Mucosa of rectum (tissue), 2 donors: ENCODE data around the gene SLIT1.
"Not testable (repeated sequence)": the region's sequence is repeated elsewhere in the genome, so short reads cannot be mapped to it uniquely, and the experiment has no call there.

Experiments used
- H3K27ac ChIP-seq, 2 donors: one replicate each; pipeline ENCODE4 v1.7.0; 2013; ENCODE audit warnings: inconsistent platforms in 2 of 2, low read depth in 2 of 2, low read length in 2 of 2
- H3K27me3 ChIP-seq, 2 donors: one replicate each; pipeline ENCODE4 v1.7.0; 2013; ENCODE audit warnings: low read length in 2 of 2; ENCODE audit not compliant: control insufficient read depth in 2 of 2, insufficient read depth in 2 of 2
- H3K36me3 ChIP-seq, 2 donors: one replicate each; pipeline ENCODE4 v1.7.0; 2013; ENCODE audit warnings: low read length in 2 of 2; ENCODE audit not compliant: control insufficient read depth in 2 of 2, insufficient read depth in 2 of 2
- H3K4me1 ChIP-seq, 2 donors: one replicate each; pipeline ENCODE4 v1.7.0; 2013; ENCODE audit warnings: low read length in 2 of 2, mild to moderate bottlenecking in 1 of 2; ENCODE audit not compliant: control insufficient read depth in 2 of 2, insufficient read depth in 2 of 2
- H3K4me3 ChIP-seq, 2 donors: one replicate each; pipeline ENCODE4 v1.7.0; 2013; ENCODE audit warnings: low read length in 2 of 2
- H3K9ac ChIP-seq, 2 donors: one replicate each; pipeline ENCODE4 v1.7.0; 2013; ENCODE audit warnings: low read length in 2 of 2, low read depth in 1 of 2, mild to moderate bottlenecking in 1 of 2
- H3K9me3 ChIP-seq, 2 donors: one replicate each; pipeline ENCODE4 v1.7.0; 2013; ENCODE audit warnings: low read length in 2 of 2; ENCODE audit not compliant: control insufficient read depth in 2 of 2
- donor health status: healthy.
- donor health status: Normal muscosa, but diverticular disease.

SLIT1 gene

DNA sequence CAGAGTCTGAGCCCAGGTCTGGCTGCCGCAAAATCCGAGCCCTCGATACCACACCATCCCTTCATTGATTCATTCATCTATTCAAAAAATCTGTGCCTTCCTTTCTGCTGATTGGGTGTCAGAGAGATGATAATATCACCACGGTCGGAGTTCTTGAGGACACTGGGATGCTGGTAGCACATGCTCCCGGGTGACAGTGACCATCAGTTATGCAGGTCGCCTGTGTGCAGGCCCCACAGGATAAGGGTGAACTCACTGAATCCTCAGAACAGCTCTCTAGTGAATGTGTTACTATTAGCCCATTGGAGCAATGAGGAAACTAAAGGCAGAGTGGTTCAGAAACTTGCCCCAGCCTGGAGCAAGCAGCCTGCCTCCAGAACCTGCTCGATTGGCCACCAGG lies 145.1 kb downstream of the SLIT1 start:
- Histone ChIP-seq H3K4me3 (no peak overlapping the region), H3K9ac (no peak overlapping the region), H3K27me3 (no peaks in the 10 kb centered on the region), H3K9me3 (no peaks in the 10 kb centered on the region), H3K27ac (no peak overlapping the region), H3K4me1 (peaks cover 7 to 11% of the 10 kb centered on the region in 2 donors), H3K36me3 (no peaks in the 10 kb centered on the region)

DNA sequence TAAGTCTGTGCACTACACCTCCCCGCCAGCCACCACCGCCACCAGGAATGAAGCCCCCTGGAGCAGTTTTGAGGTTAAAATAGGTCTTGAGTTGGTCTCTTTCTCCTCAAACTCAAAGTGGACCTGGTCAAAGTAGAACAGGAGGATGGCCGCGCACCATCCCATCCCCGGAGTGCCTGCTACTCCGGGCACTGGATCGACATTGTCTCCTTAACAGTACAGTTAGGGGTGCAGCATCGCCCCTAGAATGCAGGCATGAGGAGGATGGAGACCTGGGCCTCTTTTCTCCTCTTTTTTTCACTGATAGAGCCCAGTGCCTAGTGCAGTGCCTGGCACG lies 145.5 kb downstream of the SLIT1 start:
- Histone ChIP-seq H3K9me3 (no peaks in the 10 kb centered on the region), H3K27ac (no peak overlapping the region), H3K9ac (no peak overlapping the region), H3K27me3 (no peaks in the 10 kb centered on the region), H3K4me1 (peaks cover 7 to 11% of the 10 kb centered on the region in 2 donors), H3K4me3 (no peak overlapping the region), H3K36me3 (no peaks in the 10 kb centered on the region)

- Histone ChIP-seq H3K27me3 (no peaks in the 10 kb centered on the region), H3K27ac (no peak overlapping the region), H3K9me3 (no peaks in the 10 kb centered on the region), H3K4me3 (no peak overlapping the region), H3K4me1 (peaks cover 7 to 11% of the 10 kb centered on the region in 2 donors), H3K36me3 (no peaks in the 10 kb centered on the region), H3K9ac (no peak overlapping the region)
Observed at GRCh38 chr10:97039538-97040247, 146.1 kb downstream of the SLIT1 start.

DNA sequence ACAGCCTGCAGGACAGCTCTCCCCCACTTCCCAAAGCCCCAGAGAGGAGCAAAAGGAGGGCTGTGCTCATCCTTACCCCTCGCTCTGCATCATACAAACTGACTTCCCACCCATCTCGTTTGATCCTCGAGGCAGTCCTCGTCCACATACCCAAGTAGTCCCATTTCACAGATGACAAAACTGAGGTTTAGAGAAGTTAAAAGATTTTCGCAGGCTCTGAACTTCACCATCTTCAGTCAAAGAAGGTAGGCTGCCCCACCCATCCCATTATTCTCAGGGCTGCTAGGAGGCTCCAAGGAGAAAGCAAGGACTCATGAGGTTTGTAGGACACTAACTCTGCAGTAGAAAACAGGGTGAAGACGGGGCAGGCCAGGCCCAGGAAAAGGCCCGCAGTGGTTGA lies 147.1 kb downstream of the SLIT1 start:
- no peaks in the 10 kb centered on the region for H3K9me3 ChIP-seq
- H3K4me3 ChIP-seq, result no peak overlapping the region
- peaks cover 7 to 11% of the 10 kb centered on the region in 2 donors for H3K4me1 ChIP-seq
- H3K27ac ChIP-seq, result no peak overlapping the region
- no peaks in the 10 kb centered on the region for H3K36me3 ChIP-seq
- H3K9ac ChIP-seq, result no peak overlapping the region
- H3K27me3 ChIP-seq, result no peaks in the 10 kb centered on the region

GRCh38 chr10:97037365-97038361 lies 148.1 kb downstream of the SLIT1 start:
- Histone ChIP-seq H3K4me3 (peak overlapping the region; percentile 65 to 82), H3K27me3 (no peaks in the 10 kb centered on the region), H3K4me1 (peaks cover 7 to 11% of the 10 kb centered on the region in 2 donors), H3K9me3 (no peaks in the 10 kb centered on the region), H3K36me3 (no peaks in the 10 kb centered on the region), H3K9ac (peak overlapping the region; percentile 13 to 58), H3K27ac (no peak overlapping the region)

DNA sequence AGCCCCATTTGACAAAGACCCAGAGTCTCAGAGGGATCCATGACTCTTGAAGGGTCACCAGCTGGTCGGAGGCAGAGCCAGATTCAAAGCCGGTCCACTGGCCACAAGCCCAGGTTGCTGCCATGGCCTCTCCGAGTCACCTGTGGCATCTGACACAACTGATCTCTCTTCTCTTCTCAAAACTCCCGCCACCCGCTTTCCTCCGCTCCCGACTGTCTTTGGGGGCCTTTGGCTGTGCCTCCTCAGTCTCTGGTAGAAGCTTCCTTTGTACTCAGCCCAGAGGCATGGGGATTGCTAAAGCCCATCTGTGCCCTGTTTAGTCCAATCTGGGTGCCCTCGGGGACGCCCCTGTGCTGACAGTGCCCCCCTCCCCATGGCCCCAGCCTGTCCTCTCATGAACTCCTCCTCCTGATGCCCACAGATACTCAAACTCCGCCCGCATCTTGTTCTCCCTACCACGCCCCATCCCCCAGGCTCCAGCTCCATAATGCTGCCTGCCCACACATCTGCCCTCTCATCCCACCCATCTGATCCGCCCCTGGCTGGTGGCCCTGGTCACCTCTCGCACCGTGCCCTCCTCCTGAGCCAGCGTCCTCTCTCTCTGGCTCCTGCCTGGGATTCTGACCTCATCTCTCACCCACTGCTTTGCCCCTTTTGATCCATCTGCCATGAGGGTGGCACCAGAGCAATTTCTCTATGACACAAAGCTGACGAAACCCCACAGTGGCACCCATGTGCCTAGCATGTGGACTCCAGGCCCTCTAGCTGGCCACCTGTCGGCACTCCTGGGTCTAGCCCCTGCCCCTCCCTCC lies 150.6 kb downstream of the SLIT1 start:
- peaks cover 7 to 11% of the 10 kb centered on the region in 2 donors for H3K4me1 ChIP-seq
- no peaks in the 10 kb centered on the region for H3K27me3 ChIP-seq
- no peak overlapping the region for H3K27ac ChIP-seq
- H3K4me3 ChIP-seq, result no peak overlapping the region
- H3K9ac ChIP-seq, result no peak overlapping the region
- no peaks in the 10 kb centered on the region for H3K9me3 ChIP-seq
- no peaks in the 10 kb centered on the region for H3K36me3 ChIP-seq

GRCh38 chr10:97034301-97034700 lies 151.5 kb downstream of the SLIT1 start:
- H3K4me3 ChIP-seq, result no peak overlapping the region
- no peak overlapping the region for H3K9ac ChIP-seq
- H3K27ac ChIP-seq, result no peak overlapping the region
- H3K4me1 ChIP-seq, result peaks cover 7 to 11% of the 10 kb centered on the region in 2 donors
- no peaks in the 10 kb centered on the region for H3K36me3 ChIP-seq
- H3K27me3 ChIP-seq, result no peaks in the 10 kb centered on the region
- no peaks in the 10 kb centered on the region for H3K9me3 ChIP-seq

DNA sequence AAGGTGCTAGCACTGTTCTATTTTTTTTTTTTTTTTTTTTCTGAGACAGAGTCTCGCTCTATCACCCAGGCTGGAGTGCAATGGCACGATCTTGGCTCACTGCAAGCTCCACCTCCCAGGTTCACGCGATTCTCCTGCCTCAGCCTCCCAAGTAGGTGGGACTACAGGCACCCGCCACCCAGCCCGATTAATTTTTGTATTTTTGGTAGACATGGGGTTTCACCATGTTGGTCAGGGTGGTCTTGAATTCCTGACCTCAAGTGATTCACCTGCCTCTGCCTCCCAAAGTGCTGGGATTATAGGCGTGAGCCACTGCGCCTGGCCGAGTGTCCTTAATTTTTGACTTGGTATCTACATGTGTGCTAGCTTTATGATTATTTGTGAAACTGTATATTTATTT lies 151.9 kb downstream of the SLIT1 start:
- H3K36me3 ChIP-seq, H3K27me3 ChIP-seq, H3K9ac ChIP-seq, H3K4me3 ChIP-seq, H3K9me3 ChIP-seq, H3K27ac ChIP-seq: not testable (repeated sequence)
- H3K4me1 ChIP-seq, result peaks cover 7 to 11% of the 10 kb centered on the region in 2 donors

- peaks cover 3 to 5% of the 10 kb centered on the region in 2 donors for H3K4me1 ChIP-seq
- no peak overlapping the region for H3K4me3 ChIP-seq
- H3K9me3 ChIP-seq, result no peaks in the 10 kb centered on the region
- no peaks in the 10 kb centered on the region for H3K27me3 ChIP-seq
- H3K9ac ChIP-seq, result no peak overlapping the region
- H3K27ac ChIP-seq, result no peak overlapping the region
- no peaks in the 10 kb centered on the region for H3K36me3 ChIP-seq
Observed at GRCh38 chr10:97032624-97033023, 153.1 kb downstream of the SLIT1 start.
